Thoracic aorta (tissue), 2 donors: ENCODE data around the gene GIGYF2. TPM values are rescaled to one million over a fixed set of nuclear protein-coding genes. Genes with fewer than 3 reads are reported as not detected.
"Not testable (repeated sequence)": the region's sequence is repeated elsewhere in the genome, so short reads cannot be mapped to it uniquely, and the experiment has no call there.

ENCODE experiments used
- ATAC-seq: fragments of 150-250 bp; one replicate; pipeline ENCODE4 v1.8.0; 2017; ENCODE audit warnings: low read depth; ENCODE audit not compliant: insufficient number of reproducible peaks, low FRiP score
- DNase-seq: peaks from one replicate; pipeline ENCODE4 v3.0.0-alpha.2; 2020; ENCODE audit warnings: low spot score
- H3K27ac ChIP-seq, 2 donors: fragments of 200-600 bp; sonication (generic); 1 replicate in 1 of 2; 2 replicates in 1 of 2; pipeline ENCODE4 v1.5.1; 2016; ENCODE audit warnings: mild to moderate bottlenecking in 2 of 2, moderate library complexity in 2 of 2
- H3K27me3 ChIP-seq: fragments of 200-600 bp; sonication (generic); replicated peaks from 2 replicates; pipeline ENCODE4 v1.6.0; 2016; ENCODE audit warnings: mild to moderate bottlenecking; ENCODE audit not compliant: insufficient read depth
- H3K36me3 ChIP-seq: fragments of 200-600 bp; sonication (generic); one replicate; pipeline ENCODE4 v1.5.1; 2016
- H3K4me1 ChIP-seq, 2 donors: fragments of 200-600 bp; sonication (generic); 1 replicate in 1 of 2; 2 replicates in 1 of 2; pipeline versions ENCODE4 v1.5.1 to v1.6.0; 2016; ENCODE audit warnings: low read depth in 2 of 2, mild to moderate bottlenecking in 1 of 2; ENCODE audit not compliant: control insufficient read depth in 1 of 2
- H3K4me3 ChIP-seq: fragments of 200-600 bp; sonication (generic); 2 replicates; pipeline ENCODE4 v1.5.1; 2016; ENCODE audit warnings: mild to moderate bottlenecking
- H3K9me3 ChIP-seq: fragments of 200-600 bp; sonication (generic); 2 replicates; pipeline ENCODE4 v1.5.1; 2016
- CTCF ChIP-seq: fragments of 200-600 bp; sonication (generic); IDR thresholded peaks from one replicate; pipeline ENCODE4 v1.5.1; 2019; ENCODE audit warnings: antibody characterized with exemption
- total RNA-seq, 2 donors: library from RNA; depleted of rRNA; stranded (reverse); fragments of >200 nt; gene quantifications; one replicate each; pipeline versions ENCODE4 v1.1.0 to v1.2.3, GENCODE V29; 2016

Gene GIGYF2
- total RNA-seq, 2 donors from 2014 or later, result 54.7 to 121 TPM

DNA sequence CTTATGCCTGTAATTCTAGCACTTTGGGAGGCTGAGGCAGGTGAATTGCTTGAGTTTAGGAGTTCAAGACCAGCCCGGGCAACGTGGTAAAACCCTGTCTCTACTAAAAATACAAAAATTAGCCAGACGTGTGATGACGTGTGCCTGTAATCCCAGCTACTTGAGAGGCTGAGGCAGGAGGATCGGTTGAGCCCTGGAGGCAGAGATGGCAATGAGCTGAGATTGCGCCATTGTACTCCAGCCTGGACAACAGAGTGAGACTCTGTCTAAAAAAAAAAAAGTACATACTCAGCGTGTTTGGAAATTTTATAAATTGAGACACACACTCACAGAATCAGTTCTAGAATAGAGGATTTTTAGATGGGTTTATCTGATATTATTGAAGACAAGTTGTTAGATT lies 17.1 kb upstream of the GIGYF2 start:
- no peak for ATAC-seq
- DNase-seq, result no peak

DNA sequence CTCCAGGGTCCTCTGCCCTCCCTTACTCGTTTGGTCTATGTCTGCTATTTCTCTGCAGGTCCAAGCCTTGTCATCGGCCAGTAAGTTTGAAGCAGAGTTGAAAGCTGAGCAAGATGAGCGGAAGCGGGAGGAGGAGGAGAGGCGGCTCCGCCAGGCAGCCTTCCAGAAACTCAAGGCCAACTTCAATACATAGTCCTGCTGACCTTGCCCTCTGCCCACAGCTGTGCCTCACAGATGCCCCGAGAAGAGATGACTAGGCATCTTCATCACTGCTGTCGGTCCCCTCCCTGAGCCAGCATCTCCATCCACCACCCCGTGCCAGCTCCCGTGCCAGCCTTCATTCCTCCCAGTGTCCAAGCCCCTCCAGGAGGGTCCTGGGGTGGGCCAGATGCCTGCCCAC lies 15.6 kb upstream of the GIGYF2 start:
- Histone ChIP-seq H3K9me3 (no peaks in the 10 kb centered on the region), H3K27ac (no peak overlapping the region), H3K4me1 (no peaks in the 10 kb centered on the region), H3K27me3 (no peaks in the 10 kb centered on the region), H3K36me3 (peaks cover 50% of the 10 kb centered on the region), H3K4me3 (no peak overlapping the region)
- TF ChIP-seq CTCF, result no peak
- no peak for ATAC-seq
- no peak for DNase-seq

More for the DNA sequence above, 17.1 kb upstream of the GIGYF2 start:
- peaks cover 61% of the 10 kb centered on the region for H3K36me3 ChIP-seq
- H3K9me3 ChIP-seq, result no peaks in the 10 kb centered on the region
- H3K27ac ChIP-seq, result no peak overlapping the region
- no peak for TF ChIP-seq CTCF
- no peaks in the 10 kb centered on the region for H3K27me3 ChIP-seq
- H3K4me3 ChIP-seq, result no peak overlapping the region
- no peaks in the 10 kb centered on the region for H3K4me1 ChIP-seq

DNA sequence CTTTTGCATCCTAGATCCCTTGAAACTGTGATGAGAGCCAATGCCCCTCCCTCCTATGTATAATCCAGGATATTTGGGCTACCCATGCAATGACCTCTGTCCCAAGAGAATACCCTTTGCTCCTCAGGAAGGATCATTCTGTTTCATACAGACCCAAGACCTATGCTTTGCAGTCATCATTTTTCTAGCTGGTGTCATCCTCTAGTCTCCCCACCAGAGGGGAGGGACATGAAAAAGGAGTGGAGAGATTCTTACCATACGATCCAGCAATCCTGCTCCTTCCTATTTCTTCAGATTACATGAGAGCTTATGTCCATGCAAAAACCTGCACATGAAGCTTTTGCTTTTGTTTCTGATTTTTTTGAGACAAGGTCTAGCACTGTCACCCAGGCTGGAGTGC lies 13.8 kb upstream of the GIGYF2 start:
- H3K27me3 ChIP-seq, result no peaks in the 10 kb centered on the region
- DNase-seq (no peak), ATAC-seq (no peak)
- no peaks in the 10 kb centered on the region for H3K9me3 ChIP-seq
- H3K27ac ChIP-seq, result no peak overlapping the region
- no peaks in the 10 kb centered on the region for H3K4me1 ChIP-seq
- H3K36me3 ChIP-seq, result peaks cover 34% of the 10 kb centered on the region
- no peak for TF ChIP-seq CTCF
- H3K4me3 ChIP-seq, result no peak overlapping the region

DNA sequence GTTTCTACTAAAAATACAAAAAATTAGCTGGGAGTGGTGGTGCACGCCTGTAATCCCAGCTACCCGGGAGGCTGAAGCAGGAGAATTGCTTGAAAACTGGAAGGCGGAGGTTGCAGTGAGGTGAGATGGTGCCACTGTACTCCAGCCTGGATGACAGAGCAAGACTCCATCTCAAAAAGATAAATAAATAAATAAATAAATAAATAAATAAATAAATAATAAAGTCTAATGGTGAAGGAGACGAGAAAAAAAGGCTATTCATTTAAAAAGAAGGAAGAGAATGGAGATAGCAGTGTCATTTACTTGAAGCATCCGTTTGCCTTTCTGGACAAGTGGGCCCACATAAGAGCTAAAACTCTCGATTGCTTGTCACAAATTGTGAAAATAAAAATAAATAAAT lies 11.7 kb upstream of the GIGYF2 start:
- H3K27me3 ChIP-seq, DNase-seq: not testable (repeated sequence)

DNA sequence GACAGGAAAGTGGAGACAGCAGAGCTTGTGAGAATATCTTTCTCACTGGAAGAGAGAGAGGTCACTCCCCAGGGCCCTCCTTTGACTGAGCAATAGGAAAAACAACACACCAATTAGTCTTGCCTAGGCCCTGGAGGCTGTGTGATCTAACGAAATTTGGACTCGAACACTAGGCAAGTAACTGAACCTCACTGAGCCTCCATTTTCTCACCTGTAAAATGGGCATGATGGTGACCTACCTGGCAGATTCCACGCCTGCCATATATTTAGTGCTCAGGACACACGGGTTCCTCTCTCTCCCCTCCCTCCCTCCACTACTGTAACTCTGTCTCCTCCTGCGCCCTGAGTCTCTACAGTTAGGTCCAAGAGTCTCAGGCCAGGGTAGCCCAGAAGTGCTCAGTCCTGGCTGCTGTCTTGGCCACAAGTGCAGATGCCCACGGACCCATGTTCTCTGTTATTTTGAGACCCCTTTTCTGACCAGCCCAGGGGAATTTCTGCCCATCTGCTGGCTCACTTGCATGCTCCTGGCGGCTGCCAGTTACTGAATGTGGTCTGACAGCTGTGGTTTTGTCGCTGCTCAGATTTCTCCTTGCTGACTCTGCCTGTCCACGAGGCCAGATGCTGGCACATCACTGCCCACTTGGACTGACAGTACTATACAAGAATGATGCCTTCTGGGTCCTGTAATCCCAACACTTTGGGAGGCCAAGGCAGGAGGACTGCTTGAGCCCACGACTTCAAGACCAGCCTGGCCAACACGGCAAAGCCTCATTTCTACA lies 9.6 kb upstream of the GIGYF2 start:
- no peak overlapping the region for H3K4me3 ChIP-seq
- DNase-seq (no peak), ATAC-seq (no peak)
- no peak overlapping the region for H3K27ac ChIP-seq
- H3K4me1 ChIP-seq, result no peaks in the 10 kb centered on the region
- no peak for TF ChIP-seq CTCF
- H3K27me3 ChIP-seq, result no peaks in the 10 kb centered on the region
- H3K36me3 ChIP-seq, result peaks cover 4% of the 10 kb centered on the region
- no peaks in the 10 kb centered on the region for H3K9me3 ChIP-seq

More for the DNA sequence above, 11.7 kb upstream of the GIGYF2 start:
- H3K4me1 ChIP-seq, H3K27ac ChIP-seq, ATAC-seq, H3K9me3 ChIP-seq, H3K4me3 ChIP-seq: not testable (repeated sequence)
- H3K36me3 ChIP-seq, result peaks cover 20% of the 10 kb centered on the region

DNA sequence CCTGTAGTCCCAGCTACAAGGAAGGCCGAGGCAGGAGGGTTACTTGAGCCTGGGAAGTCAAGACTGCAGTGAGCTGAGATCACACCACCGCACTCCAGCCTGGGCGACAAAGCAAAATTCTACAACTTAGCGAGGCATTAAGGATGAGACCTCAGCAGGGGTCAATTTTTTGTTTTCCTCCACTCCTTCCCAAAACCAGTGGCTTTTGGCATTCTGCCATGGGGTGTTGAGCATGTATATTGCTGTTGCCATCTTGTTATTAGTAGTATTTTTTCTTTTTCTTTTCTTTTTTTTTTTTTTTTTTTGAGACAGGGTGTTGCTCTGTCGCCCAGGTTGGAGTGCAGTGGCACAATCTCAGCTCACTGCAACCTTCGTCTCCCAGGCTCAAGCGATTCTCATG lies 8.9 kb upstream of the GIGYF2 start:
- no peak overlapping the region for H3K4me3 ChIP-seq
- no peaks in the 10 kb centered on the region for H3K36me3 ChIP-seq
- TF ChIP-seq CTCF, result no peak
- ATAC-seq (no peak), DNase-seq (no peak)
- no peaks in the 10 kb centered on the region for H3K9me3 ChIP-seq
- H3K4me1 ChIP-seq, result no peaks in the 10 kb centered on the region
- H3K27me3 ChIP-seq, result no peaks in the 10 kb centered on the region
- no peak overlapping the region for H3K27ac ChIP-seq
